HG02885 (cell line): ENCODE results near the gene TMEM176B.

ENCODE experiments used
- ATAC-seq: cut with Tn5 transposase; IDR thresholded peaks from one replicate; pipeline ENCODE4 v1.9.1; 2021; ENCODE audit warnings: mild to moderate bottlenecking; ENCODE audit not compliant: unreplicated experiment, poor library complexity

Gene TMEM176B

GRCh38 chr7:150755473-150756099 lies 44.6 kb downstream of the TMEM176B start:
- no peak for ATAC-seq

GRCh38 chr7:150754951-150755350 lies 45.2 kb downstream of the TMEM176B start:
- ATAC-seq: no peak

- ATAC-seq: peak; percentile 51
These were observed 46.1 kb downstream of the TMEM176B start for GRCh38 chr7:150753826-150754603.

- no peak for ATAC-seq
These were observed 46.9 kb downstream of the TMEM176B start for GRCh38 chr7:150753239-150753638.

- no peak for ATAC-seq
These were observed 48.5 kb downstream of the TMEM176B start for GRCh38 chr7:150751702-150752101.

- no peak for ATAC-seq
These were observed 51.8 kb downstream of the TMEM176B start for GRCh38 chr7:150748376-150748775.

- no peak for ATAC-seq
These were observed 53.2 kb downstream of the TMEM176B start for GRCh38 chr7:150746921-150747320.

- no peak for ATAC-seq
These were observed 54.3 kb downstream of the TMEM176B start for GRCh38 chr7:150745876-150746275.

GRCh38 chr7:150745086-150745485 lies 55.1 kb downstream of the TMEM176B start:
- no peak for ATAC-seq

GRCh38 chr7:150744041-150744656 lies 56.0 kb downstream of the TMEM176B start:
- ATAC-seq: no peak

- ATAC-seq: no peak
These were observed 57.7 kb downstream of the TMEM176B start for GRCh38 chr7:150742286-150742968.
